Adrenal gland (tissue), 12 donors: Measurements from ENCODE around the gene NPAS3. TPM values are rescaled to one million over a fixed set of nuclear protein-coding genes. Genes with fewer than 3 reads are reported as not detected.
A peak's percentile ranks its signal among the peaks of the same experiment; 100 is the strongest.

Experiments used
- DNase-seq, 7 donors: peaks; one replicate each; pipeline ENCODE4 v3.0.0-alpha.2; 2019 to 2020
- H3K27ac ChIP-seq, 5 donors: fragments of 200-600 bp; sonication (generic) in 4 of 5; 1 replicate in 3 of 5; 2 replicates in 2 of 5; pipeline versions ENCODE4 v1.5.1 to v1.8.0; 2016 to 2020; ENCODE audit warnings: mild to moderate bottlenecking in 1 of 5
- H3K27me3 ChIP-seq: fragments of 200-600 bp; 2 replicates; pipeline ENCODE4 v1.8.0; 2021
- H3K36me3 ChIP-seq, 2 donors: fragments of 200-600 bp; replicated peaks in 1 of 2; 1 replicate in 1 of 2; 2 replicates in 1 of 2; pipeline versions ENCODE4 v1.5.1 to v1.8.0; 2018 to 2022
- H3K4me1 ChIP-seq, 2 donors: fragments of 200-600 bp; replicated peaks in 1 of 2; 1 replicate in 1 of 2; 2 replicates in 1 of 2; pipeline versions ENCODE4 v1.5.1 to v1.8.0; 2018 to 2021
- H3K4me3 ChIP-seq, 4 donors: fragments of 200-600 bp; sonication (generic) in 3 of 4; one replicate each; pipeline ENCODE4 v1.5.1; 2016 to 2018
- H3K9me3 ChIP-seq, 3 donors: fragments of 200-600 bp; sonication (generic) in 1 of 3; replicated peaks in 1 of 3; 1 replicate in 2 of 3; 2 replicates in 1 of 3; pipeline versions ENCODE4 v1.5.1 to v1.8.0; 2016 to 2021
- POLR2A ChIP-seq, 2 donors: fragments of 450-650 bp; IDR thresholded peaks; one replicate each; pipeline ENCODE4 v1.6.1; 2017; ENCODE audit warnings: antibody characterized with exemption in 2 of 2, mild to moderate bottlenecking in 2 of 2, moderate library complexity in 1 of 2
- WGBS, 4 donors: extraction: QIAGEN DNeasy Blood & Tissue Kit in 2 of 4; methylation state at CpG; one replicate each; pipeline versions ENCODE4 v1.1.5 to v1.1.7; 2013 to 2017; 5-methylcytosine and 5-hydroxymethylcytosine counted together
- intact Hi-C, 2 donors: fragments of 100-400 bp; cut with DNase I; formaldehyde crosslinking; loops; one replicate each; pipeline versions ENCODE4 v1.14.1 to v1.15.0; 2022 to 2023
- polyA plus RNA-seq, 3 donors: library from polyadenylated mRNA; stranded (reverse); fragments of 200-250 nt in 2 of 3; fragments of 350-450 nt in 1 of 3; fragmentation: Illumina TruSeq in 1 of 3; extraction: RNeasy Lipid Tissue Mini Kit (QIAGEN cat#74804) in 1 of 3; gene quantifications; one replicate each; pipeline ENCODE4 v1.2.3, GENCODE V29; 2013 to 2014
- total RNA-seq, 9 donors: library from RNA; depleted of rRNA in 4 of 9; stranded (reverse); fragments of >200 nt in 4 of 9; fragments of 120-200 nt in 1 of 9; fragmentation: NEBNext Ultra II Directional in 1 of 9; extraction: Animal tissue kit (Norgen Biotek cat#: 25700) in 1 of 9; gene quantifications; one replicate each; pipeline versions ENCODE4 v1.1.0 to v1.2.4, GENCODE V29; 2013 to 2023
- TF ChIP-seq, protein P1 (sequence below), 6 experiments: fragments of 450-650 bp in 4 of 6; fragments of 200-600 bp in 2 of 6; sonication (generic) in 1 of 6; IDR thresholded peaks; 1 replicate in 5 of 6; 2 replicates in 1 of 6; pipeline versions ENCODE4 v1.5.1 to v1.8.0; 2016 to 2021; ENCODE audit warnings: antibody characterized with exemption in 6 of 6, mild to moderate bottlenecking in 2 of 6, moderate library complexity in 1 of 6
- donor health status: healthy with polysubstance abuse.
- donor health status: Bipolar disorder and iron deficiency.
- donor health status: DM: yes; HTN: yes; CAD: no.
- donor health status: DM: no; HTN: no; CAD: no.
- donor health status: DM: no; HTN: no; CAD: no.
- donor health status: DM: yes; HTN: yes; CAD: no.

The NPAS3 gene
- total and polyA plus RNA-seq, 12 donors: 0.36 to 7.5 (median 1.5) TPM

- intact Hi-C loops: no loop called here
- H3K9me3 ChIP-seq: no peaks in the 10 kb centered on the region
- WGBS, 4 donors: 79 to 88% (median 85%) methylated on average over 7 of the region's 7 CpGs
- TF ChIP-seq, protein P1, sequence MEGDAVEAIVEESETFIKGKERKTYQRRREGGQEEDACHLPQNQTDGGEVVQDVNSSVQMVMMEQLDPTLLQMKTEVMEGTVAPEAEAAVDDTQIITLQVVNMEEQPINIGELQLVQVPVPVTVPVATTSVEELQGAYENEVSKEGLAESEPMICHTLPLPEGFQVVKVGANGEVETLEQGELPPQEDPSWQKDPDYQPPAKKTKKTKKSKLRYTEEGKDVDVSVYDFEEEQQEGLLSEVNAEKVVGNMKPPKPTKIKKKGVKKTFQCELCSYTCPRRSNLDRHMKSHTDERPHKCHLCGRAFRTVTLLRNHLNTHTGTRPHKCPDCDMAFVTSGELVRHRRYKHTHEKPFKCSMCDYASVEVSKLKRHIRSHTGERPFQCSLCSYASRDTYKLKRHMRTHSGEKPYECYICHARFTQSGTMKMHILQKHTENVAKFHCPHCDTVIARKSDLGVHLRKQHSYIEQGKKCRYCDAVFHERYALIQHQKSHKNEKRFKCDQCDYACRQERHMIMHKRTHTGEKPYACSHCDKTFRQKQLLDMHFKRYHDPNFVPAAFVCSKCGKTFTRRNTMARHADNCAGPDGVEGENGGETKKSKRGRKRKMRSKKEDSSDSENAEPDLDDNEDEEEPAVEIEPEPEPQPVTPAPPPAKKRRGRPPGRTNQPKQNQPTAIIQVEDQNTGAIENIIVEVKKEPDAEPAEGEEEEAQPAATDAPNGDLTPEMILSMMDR (IDR thresholded peaks at IDR 0.05): no peak
- no peak for TF ChIP-seq POLR2A (IDR thresholded peaks at IDR 0.05)
- H3K27me3 ChIP-seq: no peaks in the 10 kb centered on the region
- DNase-seq: no peak
- no peaks in the 10 kb centered on the region for H3K36me3 ChIP-seq
- H3K27ac ChIP-seq: no peak overlapping the region
- H3K4me3 ChIP-seq: no peak overlapping the region
- peaks cover 0 to 19% of the 10 kb centered on the region in 2 donors for H3K4me1 ChIP-seq
Observed at GRCh38 chr14:33454707-33455106, 516.0 kb downstream of the NPAS3 start.

- H3K4me1 ChIP-seq: peaks cover 0 to 15% of the 10 kb centered on the region in 2 donors
- no peaks in the 10 kb centered on the region for H3K27me3 ChIP-seq
- TF ChIP-seq POLR2A (IDR thresholded peaks at IDR 0.05): no peak
- TF ChIP-seq, protein P1 (IDR thresholded peaks at IDR 0.05): no peak
- intact Hi-C loops: no loop called here
- no peak overlapping the region for H3K4me3 ChIP-seq
- DNase-seq: no peak
- no peaks in the 10 kb centered on the region for H3K36me3 ChIP-seq
- WGBS, 4 donors: 78 to 86% (median 84%) methylated on average over 5 of the region's 5 CpGs
- no peaks in the 10 kb centered on the region for H3K9me3 ChIP-seq
- no peak overlapping the region for H3K27ac ChIP-seq
Observed at GRCh38 chr14:33455654-33456345, 517.1 kb downstream of the NPAS3 start.

GRCh38 chr14:33457021-33457420 lies 518.3 kb downstream of the NPAS3 start:
- H3K4me1 ChIP-seq: peaks cover 0 to 12% of the 10 kb centered on the region in 2 donors
- H3K36me3 ChIP-seq: no peaks in the 10 kb centered on the region
- H3K4me3 ChIP-seq: no peak overlapping the region
- intact Hi-C loops: no loop called here
- H3K9me3 ChIP-seq: no peaks in the 10 kb centered on the region
- 27 to 49% (median 39%) methylated on average over 4 of the region's 4 CpGs for WGBS, 4 donors
- H3K27me3 ChIP-seq: no peaks in the 10 kb centered on the region
- peak in 1 of 7 donors; percentile 20 for DNase-seq
- H3K27ac ChIP-seq: no peak overlapping the region
- TF ChIP-seq POLR2A (IDR thresholded peaks at IDR 0.05): no peak
- TF ChIP-seq, protein P1 (IDR thresholded peaks at IDR 0.05): no peak

DNA sequence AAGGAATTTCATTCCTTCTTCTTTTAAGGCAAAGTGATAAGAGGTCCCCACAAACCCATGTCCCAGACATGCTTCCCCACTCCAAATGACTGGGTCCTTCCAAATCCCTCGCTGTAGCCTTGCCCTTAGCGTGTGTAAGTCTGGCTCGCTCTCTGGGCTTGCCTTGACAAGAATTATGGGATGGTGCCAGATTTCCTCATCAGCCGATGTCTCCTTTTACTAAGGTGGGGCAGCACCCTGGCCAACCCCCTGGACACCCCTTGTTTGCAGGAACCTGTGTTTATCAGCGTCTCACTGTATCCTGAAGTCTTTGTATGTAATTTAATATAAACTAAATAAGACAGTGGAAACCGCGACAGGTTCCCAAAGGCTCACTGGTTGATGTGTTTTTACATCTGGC lies 518.9 kb downstream of the NPAS3 start:
- H3K4me3 ChIP-seq: no peak overlapping the region
- peaks cover 0 to 12% of the 10 kb centered on the region in 2 donors for H3K4me1 ChIP-seq
- DNase-seq: peak in 1 of 7 donors; percentile 10
- no peaks in the 10 kb centered on the region for H3K27me3 ChIP-seq
- no peak for TF ChIP-seq POLR2A (IDR thresholded peaks at IDR 0.05)
- TF ChIP-seq, protein P1 (IDR thresholded peaks at IDR 0.05): no peak
- no peaks in the 10 kb centered on the region for H3K9me3 ChIP-seq
- no peaks in the 10 kb centered on the region for H3K36me3 ChIP-seq
- intact Hi-C loops: no loop called here
- WGBS, 4 donors: 44 to 67% (median 61%) methylated on average over 7 of the region's 7 CpGs
- H3K27ac ChIP-seq: no peak overlapping the region
